OCI-LY1 (cell line): ENCODE data around the gene ZNHIT1.

Experiments used
- H2AFZ ChIP-seq: fragments of 200-600 bp; sonication (generic), shearing (Covaris generic); 2 replicates; pipeline ENCODE4 v1.6.0; 2014; ENCODE audit warnings: antibody characterized with exemption, mild to moderate bottlenecking, low read length
- H3F3A ChIP-seq: fragments of 200-600 bp; sonication (generic), shearing (Covaris generic); 2 replicates; pipeline ENCODE4 v1.6.0; 2014; ENCODE audit warnings: mild to moderate bottlenecking, antibody characterized with exemption, low read length, moderate library complexity; ENCODE audit not compliant: insufficient read depth
- H3K27ac ChIP-seq: fragments of 200-600 bp; sonication (generic); 2 replicates; pipeline ENCODE4 v1.5.1; 2014; ENCODE audit warnings: low read length, mixed run types, mild to moderate bottlenecking, low read depth; ENCODE audit not compliant: poor library complexity, severe bottlenecking
- H3K27me3 ChIP-seq: fragments of 200-600 bp; sonication (generic); 2 replicates; pipeline ENCODE4 v1.6.0; 2014; ENCODE audit warnings: antibody characterized with exemption, mild to moderate bottlenecking, low read length, moderate library complexity; ENCODE audit not compliant: insufficient read depth
- H3K36me3 ChIP-seq: fragments of 200-600 bp; sonication (generic); 2 replicates; pipeline ENCODE4 v1.6.1; 2014; ENCODE audit warnings: mild to moderate bottlenecking, antibody characterized with exemption, low read length, moderate library complexity, mixed read lengths; ENCODE audit not compliant: insufficient read depth
- H3K4me1 ChIP-seq: fragments of 200-600 bp; sonication (generic); 2 replicates; pipeline ENCODE4 v1.5.1; 2014; ENCODE audit warnings: mild to moderate bottlenecking, low read length, moderate library complexity; ENCODE audit not compliant: insufficient read depth, severe bottlenecking
- H3K4me2 ChIP-seq: fragments of 200-600 bp; sonication (generic), shearing (Covaris generic); 2 replicates; pipeline ENCODE4 v1.6.1; 2014; ENCODE audit warnings: low read length
- H3K4me3 ChIP-seq: fragments of 200-600 bp; sonication (generic); 2 replicates; pipeline ENCODE4 v1.5.1; 2014; ENCODE audit warnings: low read length, low read depth, mild to moderate bottlenecking, mixed read lengths; ENCODE audit not compliant: poor library complexity, severe bottlenecking
- H3K79me2 ChIP-seq: fragments of 200-600 bp; shearing (Covaris generic); 2 replicates; pipeline ENCODE4 v1.6.1; 2016; ENCODE audit warnings: mixed run types, low read length, mixed read lengths; ENCODE audit not compliant: insufficient read depth
- H3K9ac ChIP-seq: fragments of 200-600 bp; sonication (generic), shearing (Covaris generic); 2 replicates; pipeline ENCODE4 v1.6.1; 2014; ENCODE audit warnings: mild to moderate bottlenecking, low read length, mixed read lengths
- H3K9me2 ChIP-seq: fragments of 200-600 bp; sonication (generic), shearing (Covaris generic); 2 replicates; pipeline ENCODE4 v1.6.1; 2014; ENCODE audit warnings: low read depth, mild to moderate bottlenecking, low read length, mixed read lengths
- H3K9me3 ChIP-seq: fragments of 200-600 bp; shearing (Covaris generic); 2 replicates; pipeline ENCODE4 v1.6.1; 2014; ENCODE audit warnings: low read length, mixed read lengths
- H4K20me1 ChIP-seq: fragments of 200-600 bp; sonication (generic), shearing (Covaris generic); 2 replicates; pipeline ENCODE4 v1.6.0; 2016; ENCODE audit warnings: mild to moderate bottlenecking, low read length; ENCODE audit not compliant: insufficient read depth
- CTCF ChIP-seq: fragments of 200-600 bp; sonication (generic), shearing (Covaris generic); IDR thresholded peaks from 2 replicates; pipeline ENCODE4 v1.5.1; 2017; ENCODE audit warnings: mild to moderate bottlenecking, antibody characterized with exemption, low read length, moderate library complexity, mixed read lengths
- EZH2 ChIP-seq: fragments of 200-600 bp; sonication (generic), shearing (Covaris generic); IDR thresholded peaks from 2 replicates; pipeline ENCODE4 v1.8.0; 2017; ENCODE audit warnings: borderline replicate concordance, mixed run types, mild to moderate bottlenecking, antibody characterized with exemption, low read length, moderate library complexity, mixed read lengths

ZNHIT1 gene

GRCh38 chr7:101174322-101174854 lies 43.6 kb upstream of the ZNHIT1 start:
- no peaks in the 10 kb centered on the region for H3K9me3 ChIP-seq
- H2AFZ ChIP-seq: no peak overlapping the region
- no peaks in the 10 kb centered on the region for H3K9me2 ChIP-seq
- no peaks in the 10 kb centered on the region for H3K36me3 ChIP-seq
- TF ChIP-seq EZH2: no peak
- no peak for TF ChIP-seq CTCF
- no peak overlapping the region for H3K4me3 ChIP-seq
- H3K4me1 ChIP-seq: no peaks in the 10 kb centered on the region
- H3F3A ChIP-seq: no peaks in the 10 kb centered on the region
- H3K4me2 ChIP-seq: no peak overlapping the region
- H3K79me2 ChIP-seq: no peaks in the 10 kb centered on the region
- H3K9ac ChIP-seq: no peak overlapping the region
- H3K27me3 ChIP-seq: peaks cover 20% of the 10 kb centered on the region
- no peaks in the 10 kb centered on the region for H4K20me1 ChIP-seq
- no peak overlapping the region for H3K27ac ChIP-seq

GRCh38 chr7:101175664-101176063 lies 42.3 kb upstream of the ZNHIT1 start:
- Histone ChIP-seq H3K9ac (no peak overlapping the region), H3K79me2 (no peaks in the 10 kb centered on the region), H3K9me2 (no peaks in the 10 kb centered on the region), H3K36me3 (no peaks in the 10 kb centered on the region), H3K4me2 (no peak overlapping the region), H3K9me3 (no peaks in the 10 kb centered on the region), H3K27me3 (peaks cover 18% of the 10 kb centered on the region), H2AFZ (no peak overlapping the region), H3F3A (no peaks in the 10 kb centered on the region), H3K4me3 (no peak overlapping the region), H3K27ac (no peak overlapping the region), H3K4me1 (no peaks in the 10 kb centered on the region), H4K20me1 (no peaks in the 10 kb centered on the region)
- TF ChIP-seq CTCF (no peak), EZH2 (no peak)

GRCh38 chr7:101177644-101178043 lies 40.3 kb upstream of the ZNHIT1 start:
- TF ChIP-seq CTCF (no peak), EZH2 (no peak)
- no peak overlapping the region for H3K4me3 ChIP-seq
- peaks cover 10% of the 10 kb centered on the region for H3K27me3 ChIP-seq
- H3K36me3 ChIP-seq: no peaks in the 10 kb centered on the region
- no peak overlapping the region for H2AFZ ChIP-seq
- H3K79me2 ChIP-seq: no peaks in the 10 kb centered on the region
- H3K4me2 ChIP-seq: no peak overlapping the region
- H3K4me1 ChIP-seq: no peaks in the 10 kb centered on the region
- no peaks in the 10 kb centered on the region for H3K9me2 ChIP-seq
- no peaks in the 10 kb centered on the region for H3F3A ChIP-seq
- no peak overlapping the region for H3K9ac ChIP-seq
- no peaks in the 10 kb centered on the region for H3K9me3 ChIP-seq
- H4K20me1 ChIP-seq: no peaks in the 10 kb centered on the region
- no peak overlapping the region for H3K27ac ChIP-seq
